Fibroblast of villous mesenchyme (primary cell): ENCODE results near the gene SFSWAP. TPM values are rescaled to one million over a fixed set of nuclear protein-coding genes. Genes with fewer than 3 reads are reported as not detected.

ENCODE experiments used
- DNase-seq: peaks from one replicate; pipeline ENCODE4 v3.0.0-alpha.2; 2010; ENCODE audit warnings: low read depth
- H3K4me3 ChIP-seq: 2 replicates; pipeline ENCODE4 v1.5.1; 2011; ENCODE audit warnings: low read depth, mild to moderate bottlenecking, low read length
- CTCF ChIP-seq: IDR thresholded peaks from 2 replicates; pipeline ENCODE4 v1.5.1; 2012; ENCODE audit warnings: low read depth, mild to moderate bottlenecking, low read length; ENCODE audit not compliant: insufficient read depth
- total RNA-seq: library from RNA; depleted of rRNA; stranded (reverse); fragments of >200 nt; gene quantifications from 2 replicates; pipeline ENCODE4 v1.2.3, GENCODE V29; 2012

Gene SFSWAP
- total RNA-seq, 1 donor = 28.5 TPM

- TF ChIP-seq CTCF = no peak
- DNase-seq = no peak
- H3K4me3 ChIP-seq = no peak overlapping the region
Observed at GRCh38 chr12:131693149-131693548, 17.7 kb upstream of the SFSWAP start.

GRCh38 chr12:131694116-131694838 lies 16.6 kb upstream of the SFSWAP start:
- no peak for TF ChIP-seq CTCF
- DNase-seq = no peak
- no peak overlapping the region for H3K4me3 ChIP-seq

- H3K4me3 ChIP-seq = no peak overlapping the region
- no peak for DNase-seq
- no peak for TF ChIP-seq CTCF
Observed at GRCh38 chr12:131695968-131696367, 14.9 kb upstream of the SFSWAP start.

GRCh38 chr12:131698286-131698685 lies 12.6 kb upstream of the SFSWAP start:
- no peak for DNase-seq
- TF ChIP-seq CTCF = no peak
- no peak overlapping the region for H3K4me3 ChIP-seq

- no peak for DNase-seq
Observed at GRCh38 chr12:131699434-131699833, 11.5 kb upstream of the SFSWAP start.

GRCh38 chr12:131700271-131700670 lies 10.6 kb upstream of the SFSWAP start:
- no peak for DNase-seq
- no peak overlapping the region for H3K4me3 ChIP-seq
- no peak for TF ChIP-seq CTCF

More at GRCh38 chr12:131699434-131699833, 11.5 kb upstream of the SFSWAP start:
- no peak for TF ChIP-seq CTCF
- H3K4me3 ChIP-seq = no peak overlapping the region
